NCI-H460 (cell line): ENCODE results near the gene ZNF616. TPM values are rescaled to one million over a fixed set of nuclear protein-coding genes. Genes with fewer than 3 reads are reported as not detected.
"Not testable (repeated sequence)": the region's sequence is repeated elsewhere in the genome, so short reads cannot be mapped to it uniquely, and the experiment has no call there.

Experiments
- DNase-seq: peaks from one replicate; pipeline ENCODE4 v3.0.0-alpha.2; 2016; ENCODE audit warnings: low read depth; ENCODE audit errors: extremely low read depth
- small RNA-seq, 2 experiments: library from RNA; depleted of rRNA; stranded (forward); fragments of <200 nt; gene quantifications; one replicate each; pipeline ENCODE3, GENCODE V24; 2014
- total RNA-seq: library from RNA; depleted of rRNA; stranded (reverse); fragments of >200 nt; shearing (Covaris generic); gene quantifications from 2 replicates; pipeline ENCODE4 v1.2.3, GENCODE V29; 2014; rRNA removed

Gene ZNF616
- total RNA-seq, 1 experiment from 2014 or later: 5.7 TPM

GRCh38 chr19:52112624-52113023 lies 27.1 kb downstream of the ZNF616 start:
- DNase-seq: no peak

DNA sequence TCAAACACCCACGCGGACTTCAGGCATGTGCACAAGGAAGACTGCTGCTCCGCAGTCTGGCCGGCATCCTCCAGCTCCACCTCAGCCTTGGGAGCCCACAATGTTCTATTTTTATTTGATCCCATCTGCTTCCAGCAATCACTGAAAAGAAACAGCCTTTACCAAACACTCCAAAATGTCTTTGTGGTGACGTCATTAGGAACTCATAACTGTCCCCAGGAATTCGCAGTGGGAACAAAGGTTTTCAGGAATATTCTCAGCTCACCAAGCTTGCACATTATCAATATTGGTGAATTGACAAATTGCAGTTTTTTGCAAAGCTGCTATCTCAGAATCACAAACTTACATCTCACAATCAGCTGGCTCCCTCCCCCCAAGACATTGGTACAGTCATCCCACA lies 29.0 kb downstream of the ZNF616 start:
- DNase-seq: no peak

- DNase-seq: no peak
Observed at GRCh38 chr19:52102782-52103181, 37.0 kb downstream of the ZNF616 start.

GRCh38 chr19:52101866-52102562 lies 37.7 kb downstream of the ZNF616 start:
- DNase-seq: no peak

- no peak for DNase-seq
Observed at GRCh38 chr19:52099497-52100138, 40.1 kb downstream of the ZNF616 start.

- DNase-seq: not testable (repeated sequence)
Observed at GRCh38 chr19:52096416-52096815, 43.3 kb downstream of the ZNF616 start.

DNA sequence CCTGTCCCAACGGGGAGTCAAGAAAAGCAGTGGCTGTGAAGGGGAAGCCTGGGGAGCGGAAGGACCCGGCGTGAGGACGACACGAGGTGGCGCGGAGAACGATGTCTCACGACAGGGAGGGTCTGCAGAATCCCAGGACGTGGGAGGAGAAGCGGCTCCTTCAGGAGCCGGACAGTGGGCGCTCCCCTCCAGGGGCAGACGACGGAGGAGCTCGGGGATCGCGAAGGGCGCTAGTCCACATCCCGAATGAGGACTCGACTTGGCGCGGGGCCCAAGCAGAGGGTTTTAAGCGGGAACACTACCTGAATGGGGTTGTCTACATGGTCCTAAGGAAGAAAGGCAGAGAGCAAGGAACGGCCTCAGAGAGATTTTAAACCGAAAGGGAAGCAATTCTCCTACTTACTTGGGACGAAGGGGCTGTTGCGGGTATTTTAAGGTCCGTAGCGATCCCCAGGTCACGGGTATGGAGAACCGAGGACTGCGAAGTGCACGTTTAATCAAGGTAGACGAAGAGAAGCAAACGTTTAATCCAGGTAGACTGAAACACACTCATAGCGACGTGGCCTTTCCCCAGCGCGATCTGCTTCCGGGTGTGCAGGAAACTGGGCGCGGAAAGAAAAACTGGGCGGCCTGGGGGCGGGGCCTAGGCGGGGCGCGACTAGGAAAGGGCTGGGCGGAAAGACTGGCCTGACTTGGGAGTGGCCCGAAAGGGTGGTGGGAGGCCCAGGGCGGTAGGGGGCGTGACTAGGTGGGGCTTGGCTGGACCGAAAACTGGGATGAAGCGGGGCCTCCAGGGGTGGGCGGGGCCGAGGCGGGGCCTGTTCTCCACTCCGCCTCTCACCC lies 44.3 kb downstream of the ZNF616 start, which contains the start of gene ZNF841:
Gene ZNF841, minus strand, starts transcription at position 594 of the 843 bp plus-strand sequence. CDS start 10,964 bp downstream, outside the sequence.
- peak; percentile 81 for DNase-seq

- no peak for DNase-seq
Observed at GRCh38 chr19:52094526-52095130, 45.1 kb downstream of the ZNF616 start.

GRCh38 chr19:52086481-52086880 lies 53.3 kb downstream of the ZNF616 start:
- DNase-seq: no peak

GRCh38 chr19:52070496-52070895 lies 69.2 kb downstream of the ZNF616 start:
- no peak for DNase-seq

GRCh38 chr19:52069653-52070052 lies 70.1 kb downstream of the ZNF616 start:
- no peak for DNase-seq

DNA sequence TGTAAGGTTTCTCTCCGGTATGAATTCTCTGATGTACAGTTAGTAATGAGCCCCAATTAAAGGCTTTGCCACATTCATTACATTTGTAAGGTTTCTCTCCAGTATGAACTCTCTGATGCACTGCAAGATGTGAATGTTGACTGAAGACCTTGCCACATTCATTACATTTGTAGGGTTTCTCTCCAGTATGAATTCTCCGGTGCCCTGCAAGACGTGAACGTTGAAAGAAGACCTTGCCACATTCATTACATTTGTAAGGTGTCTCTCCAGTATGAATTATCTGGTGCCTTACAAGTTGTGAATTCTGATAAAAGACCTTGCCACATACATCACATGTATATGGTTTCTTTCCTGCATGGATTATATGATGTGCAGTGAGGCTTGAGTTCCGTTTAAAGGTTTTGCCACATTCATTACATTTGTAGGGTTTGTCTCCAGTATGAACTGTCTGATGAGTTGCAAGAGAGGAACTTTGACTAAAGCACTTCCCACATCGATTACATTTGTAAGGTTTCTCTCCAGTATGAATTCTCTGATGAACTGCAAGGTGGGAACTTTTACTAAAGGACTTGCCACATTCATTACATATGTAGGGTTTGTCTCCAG lies 73.4 kb downstream of the ZNF616 start:
- DNase-seq: no peak

GRCh38 chr19:52065399-52065798 lies 74.3 kb downstream of the ZNF616 start:
- no peak for DNase-seq

Small RNAs within 50 kb of the gene (small RNA-seq; reads per million reads assigned to genes)
- 0.04 to 2.1 reads per million in 2 experiments for gene RPL37P23

Other genes with a start within 250 kb of the ZNF616 start
- gene ZNF649, start 234.9 kb downstream of the ZNF616 start, total RNA-seq: 0.49 and 1.3 TPM in 2 replicates
- 5.7 and 6.3 TPM in 2 replicates for gene ZNF613, start 212.5 kb downstream of the ZNF616 start, total RNA-seq
- gene ZNF350, start 153.1 kb downstream of the ZNF616 start, total RNA-seq: 5.7 and 7.0 TPM in 2 replicates
- gene ZNF615, start 131.7 kb downstream of the ZNF616 start, total RNA-seq: 7.3 and 7.9 TPM in 2 replicates
- gene ZNF614, start 111.6 kb downstream of the ZNF616 start, total RNA-seq: 10.9 and 14.4 TPM in 2 replicates
- 4.6 and 6.3 TPM in 2 replicates for gene ZNF432, start 91.1 kb downstream of the ZNF616 start, total RNA-seq
- 8.8 and 9.9 TPM in 2 replicates for gene ZNF841, start 44.2 kb downstream of the ZNF616 start, total RNA-seq
- gene ZNF836, start 31.7 kb upstream of the ZNF616 start, total RNA-seq: 2.0 and 3.0 TPM in 2 replicates
- gene PPP2R1A, start 50.1 kb upstream of the ZNF616 start, total RNA-seq: 104 and 111 TPM in 2 replicates
- 14.5 and 16.8 TPM in 2 replicates for gene ZNF766, start 129.6 kb upstream of the ZNF616 start, total RNA-seq
- 8.8 and 10.1 TPM in 2 replicates for gene ZNF480, start 157.2 kb upstream of the ZNF616 start, total RNA-seq
- gene ZNF610, start 196.3 kb upstream of the ZNF616 start, total RNA-seq: 3.2 and 6.0 TPM in 2 replicates
- gene ZNF880, start 230.0 kb upstream of the ZNF616 start, total RNA-seq: 0.35 and 1.1 TPM in 2 replicates